Measurements from ENCODE around the gene ZNF205.
A peak's percentile ranks its signal among the peaks of the same experiment; 100 is the strongest.
"Not testable (repeated sequence)": the region's sequence is repeated elsewhere in the genome, so short reads cannot be mapped to it uniquely, and the experiment has no call there.

ZNF205 gene

DNA sequence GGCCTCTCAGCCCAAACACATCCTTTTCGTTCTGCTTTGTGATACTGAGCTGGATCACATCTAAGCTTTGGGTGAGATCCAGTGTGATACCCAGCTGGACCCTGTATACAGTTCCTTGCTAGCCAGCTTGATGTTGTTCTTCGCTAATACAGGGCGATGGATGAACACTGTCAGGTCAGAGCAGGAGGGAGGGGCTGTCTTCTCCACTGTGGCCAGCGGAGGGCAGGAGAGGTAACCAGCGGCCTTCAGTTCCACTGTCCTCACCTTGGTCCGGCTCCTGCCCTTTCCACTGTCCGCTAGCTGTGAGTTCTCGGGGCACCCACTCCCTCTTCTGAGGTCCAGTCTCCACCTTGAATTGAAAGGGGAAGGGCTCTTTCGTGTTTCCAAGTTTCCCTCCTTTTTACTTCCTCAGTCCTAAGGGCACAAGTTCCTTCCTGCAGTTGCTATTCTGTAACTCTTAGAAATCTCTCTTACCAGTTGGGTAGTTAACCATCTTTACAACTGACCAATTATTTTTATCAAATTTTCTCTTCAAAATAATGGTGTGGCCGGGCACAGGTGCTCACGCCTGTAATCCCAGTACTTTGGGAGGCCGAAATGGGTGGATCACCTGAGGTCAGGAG is 19.5 kb downstream of the ZNF205 start:
- ATAC-seq (no peak), DNase-seq (ENCODE audit: low spot score in 2 of 2) (peak in 1 of 2 donors; percentile 68)
- Mint-ChIP-seq H3K9me3 (no peaks in the 10 kb centered on the region), H3K36me3 (peaks cover 57% of the 10 kb centered on the region), H3K4me3 (no peak overlapping the region), H3K4me1 (peaks cover 44% of the 10 kb centered on the region), H3K27ac (no peak overlapping the region)

DNA sequence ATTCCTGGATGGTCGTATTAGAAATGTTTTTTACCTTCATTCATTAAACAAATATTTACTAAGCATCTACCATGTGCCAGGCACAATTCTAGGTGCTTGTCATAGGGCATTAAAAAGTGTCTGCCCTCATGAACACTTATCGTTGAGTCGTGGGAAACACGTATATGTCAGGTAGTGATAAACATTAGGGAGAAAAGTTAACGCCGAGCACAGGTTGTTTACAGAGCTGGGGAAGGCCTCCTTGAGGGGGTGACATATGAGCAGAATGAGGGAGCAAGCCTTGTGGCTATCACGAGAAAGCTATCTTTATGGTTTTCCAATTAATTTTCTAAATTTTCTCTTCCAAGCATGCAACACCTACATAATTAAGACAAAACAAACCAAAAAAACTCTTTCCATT is 21.5 kb downstream of the ZNF205 start:
- peak overlapping the region; percentile 94 for H3K27ac Mint-ChIP-seq
- H3K36me3 Mint-ChIP-seq: peaks cover 55% of the 10 kb centered on the region
- H3K9me3 Mint-ChIP-seq: no peaks in the 10 kb centered on the region
- H3K4me1 Mint-ChIP-seq: peaks cover 37% of the 10 kb centered on the region
- no peak for DNase-seq (ENCODE audit: low spot score in 2 of 2)
- H3K4me3 Mint-ChIP-seq: peak overlapping the region; percentile 95
- no peak for ATAC-seq

DNA sequence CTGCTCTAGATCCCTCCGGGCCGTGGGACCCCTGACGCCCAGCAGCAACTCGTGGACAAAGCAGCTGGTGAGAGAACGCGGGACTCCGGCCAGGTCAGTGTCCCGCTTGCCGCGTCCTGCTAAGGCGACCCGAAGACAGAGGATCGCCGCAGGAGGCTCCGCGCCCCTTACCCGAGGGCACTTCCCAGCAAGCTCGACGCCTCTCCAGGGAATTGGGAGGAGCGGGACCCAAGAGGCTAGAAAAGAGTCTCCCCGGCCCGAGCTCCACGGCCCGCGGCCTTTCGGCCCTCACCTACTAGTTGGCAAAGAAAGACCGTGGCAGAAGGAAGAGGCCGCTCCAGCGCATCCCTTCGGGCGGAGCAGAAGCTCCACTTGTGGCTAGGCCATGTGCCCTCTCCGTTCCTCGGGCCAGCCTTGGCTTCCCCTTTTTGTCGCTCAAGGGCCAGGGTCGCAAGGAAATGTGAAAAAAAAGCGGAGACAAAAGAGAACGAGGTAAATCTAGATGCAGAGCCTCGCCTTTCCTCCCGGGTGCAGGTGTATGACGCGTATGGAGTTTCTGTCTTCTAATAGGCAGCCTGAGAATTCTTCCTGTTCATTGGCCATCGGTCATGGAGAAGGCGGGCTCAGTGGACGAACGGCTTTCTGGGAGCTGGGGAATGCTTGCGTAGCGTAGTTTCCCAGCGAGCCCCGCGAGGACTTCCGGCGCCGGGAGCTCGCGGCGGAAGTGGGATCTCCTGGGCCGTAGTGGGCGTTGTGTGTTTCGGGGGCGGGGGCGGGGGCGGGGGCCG is 22.1 kb downstream of the ZNF205 start, which contains the start of gene ZNF213:
Gene ZNF213, plus strand, starts transcription at position 692 of the 788 bp plus-strand sequence. CDS start 2,252 bp downstream, outside the sequence.
- H3K27ac Mint-ChIP-seq: peak within 1 kb of the TSS; percentile 94
- H3K4me1 Mint-ChIP-seq: peaks cover 30% of the 10 kb centered on the region
- peak; percentile 96 for ATAC-seq
- H3K36me3 Mint-ChIP-seq: peaks cover 55% of the 10 kb centered on the region
- H3K4me3 Mint-ChIP-seq: peak within 1 kb of the TSS; percentile 95
- H3K9me3 Mint-ChIP-seq: no peaks in the 10 kb centered on the region
- DNase-seq (ENCODE audit: low spot score in 2 of 2): peak; percentile 72 to 91

DNA sequence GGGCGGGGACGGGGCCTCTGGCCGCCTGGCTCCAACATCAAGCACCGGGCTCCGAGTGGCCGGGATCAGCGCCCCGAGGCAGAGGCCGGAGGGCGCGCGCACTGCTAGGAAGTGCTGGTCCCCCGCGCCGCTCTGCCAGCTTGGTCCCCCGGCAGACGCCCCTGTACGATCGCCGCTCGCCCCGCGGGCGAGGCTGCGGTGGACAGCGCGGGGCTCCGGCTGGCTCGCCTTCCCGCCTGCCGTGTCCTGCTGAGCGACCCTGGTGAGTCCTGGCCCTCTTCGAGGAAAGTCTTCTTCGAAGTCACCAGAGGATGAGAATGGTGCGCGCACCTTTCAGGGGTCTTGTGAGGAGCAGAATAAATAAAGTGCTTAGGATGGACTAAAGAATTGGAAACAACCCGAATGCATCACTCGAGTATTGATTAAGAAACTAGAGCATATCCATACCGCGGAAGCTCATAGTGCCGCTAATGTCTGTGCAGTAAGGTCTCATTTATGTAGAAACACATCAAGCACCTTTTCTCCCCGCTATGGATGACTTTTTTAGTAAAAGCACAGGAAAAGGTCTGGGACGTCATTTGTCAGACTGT is 22.8 kb downstream of the ZNF205 start:
- peak overlapping the region; percentile 95 for H3K4me3 Mint-ChIP-seq
- H3K27ac Mint-ChIP-seq: peak overlapping the region; percentile 94
- peaks cover 54% of the 10 kb centered on the region for H3K36me3 Mint-ChIP-seq
- peak; percentile 69 for ATAC-seq
- no peaks in the 10 kb centered on the region for H3K9me3 Mint-ChIP-seq
- DNase-seq (ENCODE audit: low spot score in 2 of 2): no peak
- H3K4me1 Mint-ChIP-seq: peaks cover 24% of the 10 kb centered on the region

DNA sequence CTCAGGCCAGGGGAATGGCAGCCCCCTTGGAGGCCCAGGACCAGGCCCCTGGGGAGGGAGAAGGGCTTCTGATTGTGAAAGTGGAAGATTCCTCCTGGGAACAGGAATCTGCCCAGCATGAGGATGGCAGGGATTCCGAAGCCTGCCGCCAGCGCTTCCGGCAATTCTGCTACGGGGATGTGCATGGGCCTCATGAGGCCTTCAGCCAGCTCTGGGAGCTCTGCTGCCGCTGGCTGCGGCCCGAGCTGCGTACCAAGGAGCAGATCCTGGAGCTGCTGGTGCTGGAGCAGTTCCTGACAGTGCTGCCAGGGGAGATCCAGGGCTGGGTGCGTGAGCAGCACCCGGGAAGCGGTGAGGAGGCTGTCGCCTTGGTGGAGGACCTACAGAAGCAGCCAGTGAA is 24.9 kb downstream of the ZNF205 start:
- Mint-ChIP-seq H3K36me3 (peaks cover 45% of the 10 kb centered on the region), H3K4me3 (no peak overlapping the region), H3K27ac (peak overlapping the region; percentile 52), H3K9me3 (no peaks in the 10 kb centered on the region), H3K4me1 (peaks cover 27% of the 10 kb centered on the region)
- no peak for DNase-seq (ENCODE audit: low spot score in 2 of 2)
- ATAC-seq: no peak

GRCh38 chr16:3138342-3138741 is 26.0 kb downstream of the ZNF205 start:
- no peak for DNase-seq (ENCODE audit: low spot score in 2 of 2)
- Mint-ChIP-seq H3K4me1 (peaks cover 24% of the 10 kb centered on the region), H3K9me3 (no peaks in the 10 kb centered on the region), H3K4me3 (no peak overlapping the region), H3K36me3 (peaks cover 39% of the 10 kb centered on the region), H3K27ac (no peak overlapping the region)
- ATAC-seq: no peak

- H3K4me3 Mint-ChIP-seq: no peak overlapping the region
- H3K9me3 Mint-ChIP-seq: no peaks in the 10 kb centered on the region
- DNase-seq (ENCODE audit: low spot score in 2 of 2): no peak
- H3K4me1 Mint-ChIP-seq: peaks cover 24% of the 10 kb centered on the region
- H3K27ac Mint-ChIP-seq: no peak overlapping the region
- no peak for ATAC-seq
- peaks cover 39% of the 10 kb centered on the region for H3K36me3 Mint-ChIP-seq
These were observed 26.5 kb downstream of the ZNF205 start for GRCh38 chr16:3138823-3139426.

DNA sequence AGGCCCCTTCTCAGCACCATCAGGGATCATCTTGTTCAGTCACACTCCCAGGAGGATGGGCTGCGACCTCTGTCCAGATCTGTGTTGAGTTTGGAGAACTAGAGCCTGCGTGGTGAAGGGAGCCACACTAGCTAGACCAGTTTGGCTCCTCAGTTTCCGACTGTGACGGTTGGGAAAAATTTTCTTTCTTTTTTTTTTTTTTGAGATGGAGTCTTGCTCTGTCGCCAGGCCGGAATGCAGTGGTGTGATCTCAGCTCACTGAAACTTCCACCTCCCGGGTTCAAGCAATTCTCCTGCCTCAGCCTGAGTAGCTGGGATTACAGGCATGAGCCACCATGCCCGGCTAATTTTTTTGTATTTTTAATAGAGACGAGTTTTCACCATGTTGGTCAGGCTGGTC is 27.2 kb downstream of the ZNF205 start:
- not testable (repeated sequence) for H3K9me3 Mint-ChIP-seq; H3K27ac Mint-ChIP-seq; ATAC-seq; DNase-seq (ENCODE audit: low spot score in 2 of 2); H3K4me3 Mint-ChIP-seq
- H3K4me1 Mint-ChIP-seq: peaks cover 24% of the 10 kb centered on the region
- H3K36me3 Mint-ChIP-seq: peaks cover 36% of the 10 kb centered on the region

DNA sequence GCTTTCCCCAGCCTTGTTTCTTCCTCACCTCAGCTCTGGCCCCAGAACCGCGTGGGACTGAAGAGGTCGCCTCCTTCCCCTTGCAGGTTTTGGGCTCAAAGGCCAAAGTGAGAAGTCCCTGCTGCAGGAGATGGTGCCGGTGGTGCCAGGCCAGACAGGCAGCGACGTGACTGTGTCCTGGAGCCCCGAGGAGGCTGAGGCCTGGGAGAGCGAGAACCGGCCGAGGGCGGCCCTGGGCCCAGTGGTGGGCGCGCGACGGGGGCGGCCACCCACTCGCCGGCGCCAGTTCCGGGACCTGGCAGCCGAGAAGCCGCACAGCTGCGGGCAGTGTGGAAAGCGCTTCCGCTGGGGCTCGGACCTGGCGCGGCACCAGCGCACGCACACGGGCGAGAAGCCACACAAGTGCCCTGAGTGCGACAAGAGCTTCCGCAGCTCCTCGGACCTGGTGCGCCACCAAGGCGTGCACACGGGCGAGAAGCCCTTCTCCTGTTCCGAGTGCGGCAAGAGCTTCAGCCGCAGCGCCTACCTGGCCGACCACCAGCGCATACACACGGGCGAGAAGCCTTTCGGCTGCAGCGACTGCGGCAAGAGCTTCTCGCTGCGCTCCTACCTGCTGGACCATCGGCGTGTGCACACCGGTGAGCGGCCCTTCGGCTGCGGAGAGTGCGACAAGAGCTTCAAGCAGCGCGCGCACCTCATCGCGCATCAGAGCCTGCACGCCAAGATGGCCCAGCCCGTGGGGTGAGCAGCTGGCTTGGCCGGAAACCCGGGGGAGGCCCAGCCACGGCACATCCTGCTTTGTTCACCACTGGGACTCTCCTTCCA is 28.4 kb downstream of the ZNF205 start:
- Mint-ChIP-seq H3K36me3 (peaks cover 31% of the 10 kb centered on the region), H3K27ac (no peak overlapping the region), H3K4me3 (no peak overlapping the region), H3K4me1 (peaks cover 18% of the 10 kb centered on the region), H3K9me3 (no peaks in the 10 kb centered on the region)
- no peak for ATAC-seq
- no peak for DNase-seq (ENCODE audit: low spot score in 2 of 2)

DNA sequence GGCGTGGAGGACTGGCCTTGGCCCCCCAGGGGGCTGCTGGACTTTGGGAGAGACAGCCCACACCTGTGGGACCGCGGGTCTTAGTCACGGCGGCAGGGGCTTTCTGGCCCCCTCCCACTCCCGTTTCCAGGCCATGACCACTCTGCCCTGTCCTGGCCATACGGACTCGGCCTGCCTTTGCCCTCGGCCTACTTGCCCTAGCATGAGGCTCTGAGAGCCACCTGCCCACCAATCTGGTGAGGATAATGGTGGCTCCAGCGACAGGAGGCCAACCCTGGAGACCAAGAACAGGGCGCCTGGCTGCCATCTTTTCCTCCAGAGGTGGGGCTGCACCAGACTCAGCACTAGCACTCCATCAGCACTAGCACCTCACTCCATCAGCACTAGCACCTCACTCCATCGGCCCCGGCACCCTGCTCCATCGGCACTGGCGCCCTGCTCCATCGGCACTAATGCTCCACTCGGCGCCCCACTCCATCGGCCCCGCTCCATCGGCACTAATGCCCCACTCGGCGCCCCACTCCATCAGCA is 29.5 kb downstream of the ZNF205 start:
- Mint-ChIP-seq H3K4me1 (peaks cover 14% of the 10 kb centered on the region), H3K9me3 (no peaks in the 10 kb centered on the region)

GRCh38 chr16:3142327-3142726 is 29.9 kb downstream of the ZNF205 start:
- Mint-ChIP-seq H3K4me3 (no peak overlapping the region), H3K9me3 (no peaks in the 10 kb centered on the region), H3K27ac (peak overlapping the region; percentile 21), H3K4me1 (peaks cover 9% of the 10 kb centered on the region), H3K36me3 (peaks cover 31% of the 10 kb centered on the region)
- ATAC-seq: no peak
- no peak for DNase-seq (ENCODE audit: low spot score in 2 of 2)

More for the DNA sequence above, 29.5 kb downstream of the ZNF205 start:
- Mint-ChIP-seq H3K4me3 (no peak overlapping the region), H3K27ac (peak overlapping the region; percentile 21), H3K36me3 (peaks cover 31% of the 10 kb centered on the region)
- ATAC-seq (no peak), DNase-seq (ENCODE audit: low spot score in 2 of 2) (no peak)

DNA sequence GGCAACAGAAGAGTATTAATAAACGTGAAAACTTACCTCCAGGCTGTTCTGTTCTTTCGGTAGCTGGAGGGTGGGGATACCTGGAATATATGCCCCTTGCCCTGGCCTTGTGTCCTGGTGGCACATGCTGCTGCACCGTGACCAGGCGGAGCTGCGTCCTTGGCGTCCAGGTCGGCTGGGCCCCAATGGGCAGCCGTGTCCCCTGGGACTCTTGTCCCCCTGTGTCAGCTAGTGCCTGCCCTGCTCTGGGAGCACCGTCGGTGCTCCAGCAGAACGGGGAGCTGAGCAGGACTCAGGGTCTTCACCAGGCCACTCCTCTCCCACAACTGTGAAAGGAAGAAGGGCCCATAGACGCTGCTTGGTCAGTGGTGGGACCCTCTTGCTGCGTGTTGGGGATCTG is 30.4 kb downstream of the ZNF205 start:
- Mint-ChIP-seq H3K4me3 (no peak overlapping the region), H3K27ac (peak overlapping the region; percentile 21), H3K4me1 (peaks cover 7% of the 10 kb centered on the region), H3K9me3 (no peaks in the 10 kb centered on the region), H3K36me3 (peaks cover 31% of the 10 kb centered on the region)
- DNase-seq (ENCODE audit: low spot score in 2 of 2) (no peak), ATAC-seq (no peak)

GRCh38 chr16:3143189-3143588 is 30.8 kb downstream of the ZNF205 start:
- Mint-ChIP-seq H3K36me3 (peaks cover 31% of the 10 kb centered on the region), H3K9me3 (no peaks in the 10 kb centered on the region), H3K4me3 (no peak overlapping the region), H3K27ac (no peak overlapping the region), H3K4me1 (peaks cover 7% of the 10 kb centered on the region)
- ATAC-seq: no peak
- no peak for DNase-seq (ENCODE audit: low spot score in 2 of 2)

DNA sequence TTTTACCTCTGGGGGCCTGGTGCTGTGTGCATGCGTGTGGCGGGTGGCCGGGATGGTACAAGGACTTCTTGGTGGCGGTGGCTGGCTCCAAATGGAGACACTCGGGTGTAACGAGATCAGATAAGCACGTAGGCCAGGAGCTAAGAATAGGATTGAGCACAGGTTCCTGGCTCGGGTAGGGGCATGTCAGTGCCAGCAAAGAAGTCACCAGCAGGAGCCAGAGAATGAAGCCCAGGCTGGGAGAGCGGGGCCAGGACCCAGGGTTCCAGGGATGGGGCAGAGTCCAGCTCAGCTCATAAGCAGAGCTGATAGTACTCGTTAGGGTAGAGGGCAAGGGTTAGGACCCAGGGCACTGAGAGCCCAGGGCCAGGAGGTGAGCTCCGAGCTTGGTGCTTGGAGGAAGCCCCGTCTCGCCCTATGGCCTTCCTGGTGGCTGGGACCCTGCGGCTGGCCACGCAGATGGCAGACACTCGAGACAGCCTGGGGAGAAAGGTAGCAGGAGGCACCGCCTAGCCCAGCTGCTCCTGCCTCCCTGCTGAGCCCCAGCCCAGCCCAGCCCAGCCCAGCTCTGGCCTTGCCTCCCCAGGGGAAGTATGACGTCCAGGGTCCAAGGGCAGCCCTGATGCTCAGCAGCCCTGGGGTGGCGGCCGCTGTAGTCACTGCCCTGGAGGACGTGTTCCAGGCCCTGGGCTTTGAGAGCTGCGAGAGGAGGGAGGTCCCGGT is 31.4 kb downstream of the ZNF205 start:
- DNase-seq (ENCODE audit: low spot score in 2 of 2): no peak
- no peak overlapping the region for H3K27ac Mint-ChIP-seq
- no peaks in the 10 kb centered on the region for H3K9me3 Mint-ChIP-seq
- no peak for ATAC-seq
- peaks cover 7% of the 10 kb centered on the region for H3K4me1 Mint-ChIP-seq
- H3K36me3 Mint-ChIP-seq: peaks cover 29% of the 10 kb centered on the region
- no peak overlapping the region for H3K4me3 Mint-ChIP-seq
